HuH-7.5 (cell line): ENCODE results near the gene FBXO31.
"Not testable (repeated sequence)": the region's sequence is repeated elsewhere in the genome, so short reads cannot be mapped to it uniquely, and the experiment has no call there.

ENCODE experiments used
- DNase-seq: peaks from one replicate; pipeline ENCODE4 v3.0.0; 2011; ENCODE audit warnings: low spot score

Gene FBXO31

GRCh38 chr16:87384875-87385167, 1.2 kb upstream of the FBXO31 start:
- not testable (repeated sequence) for DNase-seq

GRCh38 chr16:87384162-87384874, 742 bp upstream of the FBXO31 start:
- peak; percentile 56 for DNase-seq

GRCh38 chr16:87382023-87382785, 1.4 kb downstream of the FBXO31 start:
- DNase-seq, result no peak

GRCh38 chr16:87380881-87381280, 2.7 kb downstream of the FBXO31 start:
- DNase-seq, result no peak

GRCh38 chr16:87380403-87380802, 3.2 kb downstream of the FBXO31 start:
- DNase-seq, result no peak

- DNase-seq, result not testable (repeated sequence)
Measured at GRCh38 chr16:87379312-87379752, 4.2 kb downstream of the FBXO31 start.

- DNase-seq, result no peak
Measured at GRCh38 chr16:87376660-87377059, 6.9 kb downstream of the FBXO31 start.

- DNase-seq, result no peak
Measured at GRCh38 chr16:87375426-87376135, 8.0 kb downstream of the FBXO31 start.

- no peak for DNase-seq
Measured at GRCh38 chr16:87374313-87374712, 9.3 kb downstream of the FBXO31 start.

GRCh38 chr16:87372305-87372704, 11.3 kb downstream of the FBXO31 start:
- DNase-seq, result no peak

- no peak for DNase-seq
Measured at GRCh38 chr16:87371261-87371866, 12.2 kb downstream of the FBXO31 start.

GRCh38 chr16:87369796-87370719, 13.5 kb downstream of the FBXO31 start:
- DNase-seq, result no peak

- DNase-seq, result no peak
Measured at GRCh38 chr16:87369117-87369765, 14.3 kb downstream of the FBXO31 start.

GRCh38 chr16:87368029-87368770, 15.4 kb downstream of the FBXO31 start:
- DNase-seq, result no peak

GRCh38 chr16:87367529-87367928, 16.0 kb downstream of the FBXO31 start:
- no peak for DNase-seq

GRCh38 chr16:87366930-87367329, 16.6 kb downstream of the FBXO31 start:
- DNase-seq, result no peak

- DNase-seq, result no peak
Measured at GRCh38 chr16:87366288-87366687, 17.3 kb downstream of the FBXO31 start.

GRCh38 chr16:87365021-87365713, 18.4 kb downstream of the FBXO31 start:
- no peak for DNase-seq

GRCh38 chr16:87363771-87364455, 19.7 kb downstream of the FBXO31 start:
- no peak for DNase-seq
